ENCODE data around the gene MOCS1.

The MOCS1 gene

GRCh38 chr6:39876111-39876510 is 58.2 kb downstream of the MOCS1 start:
- no peak for DNase-seq (ENCODE audit: low spot score)

DNA sequence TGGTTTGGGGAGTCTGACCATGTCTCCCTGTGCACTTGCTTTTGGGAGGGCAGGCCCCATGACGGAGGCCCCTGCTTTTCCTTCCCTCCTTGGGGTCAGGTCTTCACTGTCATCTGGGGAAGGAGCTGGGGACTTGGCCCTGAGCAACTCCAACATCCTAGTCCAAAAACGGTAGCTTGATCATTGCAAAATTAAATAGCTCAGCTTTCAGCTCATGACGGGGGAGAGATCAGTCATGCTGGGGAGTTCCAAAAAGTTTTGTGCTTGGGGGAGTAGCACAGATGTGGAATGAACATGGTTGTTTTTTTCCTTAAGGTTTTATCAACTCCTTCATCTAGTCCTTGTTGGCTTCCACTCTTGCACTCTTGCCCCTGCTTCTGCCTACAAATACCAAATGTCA is 60.8 kb downstream of the MOCS1 start:
- DNase-seq (ENCODE audit: low spot score) = no peak

DNA sequence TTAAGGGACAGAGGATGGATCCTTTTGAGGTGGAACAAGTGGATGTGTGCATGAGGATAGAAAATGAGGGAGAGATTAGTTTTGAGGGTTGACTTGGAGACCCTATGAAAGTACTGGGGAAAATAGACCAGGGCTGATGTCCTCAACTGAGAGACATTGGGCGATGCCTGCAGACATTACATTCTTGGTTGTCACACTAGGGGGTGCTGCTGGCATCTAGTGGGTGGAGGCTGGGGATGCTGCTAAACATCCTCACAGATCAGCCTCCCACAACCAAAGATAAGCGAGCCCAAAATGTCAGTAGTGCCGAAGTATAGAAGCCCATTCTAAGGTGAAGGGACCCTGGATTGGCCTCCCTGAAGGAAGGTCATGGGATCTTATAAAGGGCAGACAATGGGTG is 63.3 kb downstream of the MOCS1 start:
- DNase-seq (ENCODE audit: low spot score) = no peak

GRCh38 chr6:39867592-39867991 is 66.7 kb downstream of the MOCS1 start:
- DNase-seq (ENCODE audit: low spot score) = no peak

DNA sequence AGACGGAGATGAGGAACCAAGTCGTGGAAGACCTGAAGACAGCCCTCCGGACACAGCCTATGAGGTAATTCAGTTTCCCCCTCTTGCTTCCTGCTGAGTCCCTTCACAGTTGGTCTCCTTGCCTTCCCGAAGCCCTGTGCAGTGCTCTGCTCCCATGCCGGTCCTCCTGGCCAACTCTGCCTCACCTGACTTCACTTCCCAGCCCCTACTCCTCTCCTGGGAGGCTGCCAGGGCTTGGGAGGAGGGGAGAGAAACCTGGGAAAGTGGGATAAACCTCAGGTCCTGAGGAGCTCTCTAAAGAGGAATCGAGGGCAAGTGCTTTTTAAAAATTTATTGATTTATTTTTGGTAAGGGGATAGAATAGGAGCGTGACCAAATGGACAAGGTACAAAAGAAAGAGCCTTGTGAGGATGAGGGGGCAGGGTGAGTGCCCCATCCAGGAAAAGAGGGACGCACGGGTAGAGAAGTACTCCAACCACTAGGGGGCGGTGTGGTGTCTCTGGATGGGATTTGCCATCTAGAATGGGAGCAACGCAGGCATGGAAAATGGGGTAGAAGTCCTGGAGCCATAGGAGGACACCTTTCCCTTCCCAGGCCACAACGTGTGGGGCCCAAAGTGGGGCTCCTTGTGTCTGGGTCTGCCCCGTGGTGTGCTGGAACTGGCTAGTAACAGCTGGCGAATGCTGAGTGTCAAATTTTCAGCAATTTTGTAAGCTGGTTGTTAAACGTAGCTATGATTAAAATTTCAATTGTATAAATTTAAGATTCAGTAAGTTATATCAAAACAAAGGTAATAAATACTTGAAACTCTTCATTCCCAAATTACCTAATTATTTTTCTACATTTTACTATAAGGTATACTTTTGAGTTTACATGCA is 69.0 kb downstream of the MOCS1 start:
- DNase-seq (ENCODE audit: low spot score) = peak; percentile 40

- no peak for DNase-seq (ENCODE audit: low spot score)
Observed at GRCh38 chr6:39861663-39862062, 72.6 kb downstream of the MOCS1 start.

- no peak for DNase-seq (ENCODE audit: low spot score)
Observed at GRCh38 chr6:39859025-39859424, 75.2 kb downstream of the MOCS1 start.

GRCh38 chr6:39855356-39855995 is 78.8 kb downstream of the MOCS1 start:
- no peak for DNase-seq (ENCODE audit: low spot score)
